ENCODE results near the gene OGDH.

OGDH gene

DNA sequence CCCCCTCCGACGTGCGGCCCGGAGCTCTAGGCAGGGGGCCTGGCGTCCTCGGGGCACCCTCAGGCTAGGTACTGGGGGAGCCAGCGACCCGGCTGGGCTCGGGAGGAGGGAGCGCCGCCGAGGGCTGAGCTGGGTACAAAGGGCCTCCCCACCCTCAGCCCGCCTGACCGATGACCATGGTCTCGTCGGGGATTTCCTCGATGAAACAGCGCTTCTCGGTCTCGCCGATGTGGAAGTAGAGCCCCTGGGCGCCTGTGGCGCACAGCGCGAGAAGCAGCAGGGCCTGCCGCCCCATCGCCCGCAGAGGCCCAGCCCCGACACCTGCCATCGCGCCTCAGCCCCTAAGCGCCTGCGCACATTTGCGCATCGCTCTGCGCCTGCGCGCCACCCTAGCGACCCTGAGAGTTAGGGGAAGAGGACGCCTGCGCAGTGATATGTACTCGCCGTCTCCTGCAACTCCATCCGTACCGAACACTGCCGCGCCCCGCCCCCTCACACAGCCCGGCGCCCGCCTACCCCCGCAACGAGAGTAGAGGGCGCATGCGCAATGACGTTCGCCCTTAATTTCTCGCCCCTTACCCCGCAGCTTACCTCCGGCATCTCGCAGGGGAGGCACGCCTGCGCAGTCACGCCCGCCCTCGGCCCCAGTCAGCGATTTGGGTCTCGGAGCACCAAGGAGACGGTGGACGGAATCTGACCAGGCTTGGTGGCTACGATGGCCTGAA, 24.4 kb upstream of the OGDH start, which contains the start of gene TMED4 (continued):
- TF ChIP-seq ZNF501 (tag by site-specific recombination; IDR thresholded peaks at IDR 0.05), result peak; percentile 93
- TF ChIP-seq, protein P1, sequence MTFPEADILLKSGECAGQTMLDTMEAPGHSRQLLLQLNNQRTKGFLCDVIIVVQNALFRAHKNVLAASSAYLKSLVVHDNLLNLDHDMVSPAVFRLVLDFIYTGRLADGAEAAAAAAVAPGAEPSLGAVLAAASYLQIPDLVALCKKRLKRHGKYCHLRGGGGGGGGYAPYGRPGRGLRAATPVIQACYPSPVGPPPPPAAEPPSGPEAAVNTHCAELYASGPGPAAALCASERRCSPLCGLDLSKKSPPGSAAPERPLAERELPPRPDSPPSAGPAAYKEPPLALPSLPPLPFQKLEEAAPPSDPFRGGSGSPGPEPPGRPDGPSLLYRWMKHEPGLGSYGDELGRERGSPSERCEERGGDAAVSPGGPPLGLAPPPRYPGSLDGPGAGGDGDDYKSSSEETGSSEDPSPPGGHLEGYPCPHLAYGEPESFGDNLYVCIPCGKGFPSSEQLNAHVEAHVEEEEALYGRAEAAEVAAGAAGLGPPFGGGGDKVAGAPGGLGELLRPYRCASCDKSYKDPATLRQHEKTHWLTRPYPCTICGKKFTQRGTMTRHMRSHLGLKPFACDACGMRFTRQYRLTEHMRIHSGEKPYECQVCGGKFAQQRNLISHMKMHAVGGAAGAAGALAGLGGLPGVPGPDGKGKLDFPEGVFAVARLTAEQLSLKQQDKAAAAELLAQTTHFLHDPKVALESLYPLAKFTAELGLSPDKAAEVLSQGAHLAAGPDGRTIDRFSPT (tag by site-specific recombination; IDR thresholded peaks at IDR 0.05), result 0 out of 2 replicates have a peak, but pooled peaks have one; percentile 26
- TF ChIP-seq ZSCAN30 (tag by site-specific recombination; IDR thresholded peaks at IDR 0.05), result no peak; the same call in 1 of the 2 replicates
- peak; percentile 28; the same call in 1 of the 2 replicates for TF ChIP-seq KLF1 (tag by site-specific recombination; IDR thresholded peaks at IDR 0.05)
- no peak for TF ChIP-seq ZNF549 (tag by site-specific recombination; IDR thresholded peaks at IDR 0.05)
- TF ChIP-seq, protein P2, sequence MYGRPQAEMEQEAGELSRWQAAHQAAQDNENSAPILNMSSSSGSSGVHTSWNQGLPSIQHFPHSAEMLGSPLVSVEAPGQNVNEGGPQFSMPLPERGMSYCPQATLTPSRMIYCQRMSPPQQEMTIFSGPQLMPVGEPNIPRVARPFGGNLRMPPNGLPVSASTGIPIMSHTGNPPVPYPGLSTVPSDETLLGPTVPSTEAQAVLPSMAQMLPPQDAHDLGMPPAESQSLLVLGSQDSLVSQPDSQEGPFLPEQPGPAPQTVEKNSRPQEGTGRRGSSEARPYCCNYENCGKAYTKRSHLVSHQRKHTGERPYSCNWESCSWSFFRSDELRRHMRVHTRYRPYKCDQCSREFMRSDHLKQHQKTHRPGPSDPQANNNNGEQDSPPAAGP (tag by site-specific recombination; IDR thresholded peaks at IDR 0.05), result peak; percentile 58; the same call in 1 of the 2 replicates
- peak; percentile 44; the same call in 1 of the 2 replicates for TF ChIP-seq ZNF843 (tag by site-specific recombination; IDR thresholded peaks at IDR 0.05)
- TF ChIP-seq ZNF610 (tag by site-specific recombination; IDR thresholded peaks at IDR 0.05; ENCODE audit: borderline replicate concordance), result 0 out of 2 replicates have a peak, but pooled peaks have one; percentile 58
- peak; percentile 55; the same call in 1 of the 2 replicates for TF ChIP-seq ZNF660 (tag by site-specific recombination; IDR thresholded peaks at IDR 0.05)
- peak; percentile 44; the same call in 1 of the 2 replicates for TF ChIP-seq KLF8 (tag by site-specific recombination; IDR thresholded peaks at IDR 0.05)
- TF ChIP-seq, protein P3, sequence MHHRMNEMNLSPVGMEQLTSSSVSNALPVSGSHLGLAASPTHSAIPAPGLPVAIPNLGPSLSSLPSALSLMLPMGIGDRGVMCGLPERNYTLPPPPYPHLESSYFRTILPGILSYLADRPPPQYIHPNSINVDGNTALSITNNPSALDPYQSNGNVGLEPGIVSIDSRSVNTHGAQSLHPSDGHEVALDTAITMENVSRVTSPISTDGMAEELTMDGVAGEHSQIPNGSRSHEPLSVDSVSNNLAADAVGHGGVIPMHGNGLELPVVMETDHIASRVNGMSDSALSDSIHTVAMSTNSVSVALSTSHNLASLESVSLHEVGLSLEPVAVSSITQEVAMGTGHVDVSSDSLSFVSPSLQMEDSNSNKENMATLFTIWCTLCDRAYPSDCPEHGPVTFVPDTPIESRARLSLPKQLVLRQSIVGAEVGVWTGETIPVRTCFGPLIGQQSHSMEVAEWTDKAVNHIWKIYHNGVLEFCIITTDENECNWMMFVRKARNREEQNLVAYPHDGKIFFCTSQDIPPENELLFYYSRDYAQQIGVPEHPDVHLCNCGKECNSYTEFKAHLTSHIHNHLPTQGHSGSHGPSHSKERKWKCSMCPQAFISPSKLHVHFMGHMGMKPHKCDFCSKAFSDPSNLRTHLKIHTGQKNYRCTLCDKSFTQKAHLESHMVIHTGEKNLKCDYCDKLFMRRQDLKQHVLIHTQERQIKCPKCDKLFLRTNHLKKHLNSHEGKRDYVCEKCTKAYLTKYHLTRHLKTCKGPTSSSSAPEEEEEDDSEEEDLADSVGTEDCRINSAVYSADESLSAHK (tag by site-specific recombination; IDR thresholded peaks at IDR 0.05), result 0 out of 2 replicates have a peak, but pooled peaks have one; percentile 34
- TF ChIP-seq TRIM28 (IDR thresholded peaks at IDR 0.05; ENCODE audit: borderline replicate concordance, low read length), result no peak
- no peak; the same call in 1 of the 2 replicates for TF ChIP-seq ZSCAN16 (tag by site-specific recombination; IDR thresholded peaks at IDR 0.05)
- peak; percentile 65; the same call in 1 of the 2 replicates for TF ChIP-seq SCRT2 (tag by site-specific recombination; IDR thresholded peaks at IDR 0.05)
- TF ChIP-seq ZNF112 (tag by site-specific recombination; IDR thresholded peaks at IDR 0.05), result no peak
- TF ChIP-seq, protein P4, sequence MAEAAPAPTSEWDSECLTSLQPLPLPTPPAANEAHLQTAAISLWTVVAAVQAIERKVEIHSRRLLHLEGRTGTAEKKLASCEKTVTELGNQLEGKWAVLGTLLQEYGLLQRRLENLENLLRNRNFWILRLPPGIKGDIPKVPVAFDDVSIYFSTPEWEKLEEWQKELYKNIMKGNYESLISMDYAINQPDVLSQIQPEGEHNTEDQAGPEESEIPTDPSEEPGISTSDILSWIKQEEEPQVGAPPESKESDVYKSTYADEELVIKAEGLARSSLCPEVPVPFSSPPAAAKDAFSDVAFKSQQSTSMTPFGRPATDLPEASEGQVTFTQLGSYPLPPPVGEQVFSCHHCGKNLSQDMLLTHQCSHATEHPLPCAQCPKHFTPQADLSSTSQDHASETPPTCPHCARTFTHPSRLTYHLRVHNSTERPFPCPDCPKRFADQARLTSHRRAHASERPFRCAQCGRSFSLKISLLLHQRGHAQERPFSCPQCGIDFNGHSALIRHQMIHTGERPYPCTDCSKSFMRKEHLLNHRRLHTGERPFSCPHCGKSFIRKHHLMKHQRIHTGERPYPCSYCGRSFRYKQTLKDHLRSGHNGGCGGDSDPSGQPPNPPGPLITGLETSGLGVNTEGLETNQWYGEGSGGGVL (tag by site-specific recombination; IDR thresholded peaks at IDR 0.05), result no peak

DNA sequence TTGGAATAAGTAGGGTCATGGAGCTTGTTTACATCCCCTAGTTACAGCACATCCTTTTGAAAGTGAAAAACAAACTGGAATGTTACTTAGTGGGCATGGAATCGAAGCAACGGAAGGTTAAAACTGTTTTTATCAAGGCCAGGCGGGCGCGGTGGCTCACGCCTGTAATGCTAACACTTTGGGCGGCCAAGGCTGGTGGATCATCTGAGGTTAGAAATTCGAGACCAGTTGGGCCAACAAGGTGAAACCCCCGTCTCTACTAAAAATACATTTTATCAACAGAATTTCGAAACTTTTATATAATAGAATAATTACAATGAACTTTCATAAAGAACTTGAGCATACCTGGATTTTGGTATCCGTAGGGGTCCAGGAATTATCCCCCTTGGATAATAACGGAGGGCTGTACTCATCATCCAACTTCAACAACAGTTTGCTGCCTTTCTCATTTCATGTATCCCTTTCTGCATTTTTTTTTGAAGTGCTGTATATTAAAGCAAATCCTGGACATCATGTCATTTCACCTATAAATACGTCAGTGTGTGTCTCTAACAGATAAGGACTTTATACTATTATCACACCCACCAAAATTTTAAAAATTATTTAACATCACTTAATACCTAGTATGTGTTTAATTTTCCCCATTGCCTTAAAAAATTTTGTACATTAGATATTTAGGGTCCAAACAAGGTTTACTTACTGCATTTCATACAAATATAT, 23.1 kb upstream of the OGDH start:
- Histone ChIP-seq H3K36me3 (ENCODE audit: control insufficient read depth in 2 of 2, insufficient read depth in 1 of 2, low read length in 2 of 2) (peaks cover 19 to 30% of the 10 kb centered on the region in 2 experiments), H3K27ac (ENCODE audit: extremely low read depth, low read depth, low read length) (no peak overlapping the region), H3K4me3 (ENCODE audit: low read depth, low read length) (no peak overlapping the region), H3K9me3 (ENCODE audit: control insufficient read depth, insufficient read depth, low read depth, low read length) (no peaks in the 10 kb centered on the region), H3K4me1 (ENCODE audit: control insufficient read depth, insufficient read depth, low read length) (no peaks in the 10 kb centered on the region)
- CTCF ChIA-PET, result interaction anchor here (0.7 kb wide), 3 partner anchors 10 to 256 kb away, joined by 3 to 4 read pairs (median 3); no protein-coding TSS in a partner anchor
- POLR2A ChIA-PET, result interaction anchor here (1.0 to 3.1 kb wide), 8 partner anchors 10 to 416 kb away, joined by 3 to 27 read pairs (median 9); partner anchors contain the start of genes DDX56, H2AZ2 and OGDH
- no peak for TF ChIP-seq ZNF600 (tag by site-specific recombination; IDR thresholded peaks at IDR 0.05)
- no peak for TF ChIP-seq MEIS1 (CRISPR knock-in tag; IDR thresholded peaks at IDR 0.05; ENCODE audit: borderline replicate concordance)
- no peak for TF ChIP-seq ZNF302 (tag by site-specific recombination; IDR thresholded peaks at IDR 0.05; ENCODE audit: low read depth)
- no peak for TF ChIP-seq ZNF501 (tag by site-specific recombination; IDR thresholded peaks at IDR 0.05)
- TF ChIP-seq, protein P5, sequence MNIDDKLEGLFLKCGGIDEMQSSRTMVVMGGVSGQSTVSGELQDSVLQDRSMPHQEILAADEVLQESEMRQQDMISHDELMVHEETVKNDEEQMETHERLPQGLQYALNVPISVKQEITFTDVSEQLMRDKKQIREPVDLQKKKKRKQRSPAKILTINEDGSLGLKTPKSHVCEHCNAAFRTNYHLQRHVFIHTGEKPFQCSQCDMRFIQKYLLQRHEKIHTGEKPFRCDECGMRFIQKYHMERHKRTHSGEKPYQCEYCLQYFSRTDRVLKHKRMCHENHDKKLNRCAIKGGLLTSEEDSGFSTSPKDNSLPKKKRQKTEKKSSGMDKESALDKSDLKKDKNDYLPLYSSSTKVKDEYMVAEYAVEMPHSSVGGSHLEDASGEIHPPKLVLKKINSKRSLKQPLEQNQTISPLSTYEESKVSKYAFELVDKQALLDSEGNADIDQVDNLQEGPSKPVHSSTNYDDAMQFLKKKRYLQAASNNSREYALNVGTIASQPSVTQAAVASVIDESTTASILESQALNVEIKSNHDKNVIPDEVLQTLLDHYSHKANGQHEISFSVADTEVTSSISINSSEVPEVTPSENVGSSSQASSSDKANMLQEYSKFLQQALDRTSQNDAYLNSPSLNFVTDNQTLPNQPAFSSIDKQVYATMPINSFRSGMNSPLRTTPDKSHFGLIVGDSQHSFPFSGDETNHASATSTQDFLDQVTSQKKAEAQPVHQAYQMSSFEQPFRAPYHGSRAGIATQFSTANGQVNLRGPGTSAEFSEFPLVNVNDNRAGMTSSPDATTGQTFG (tag by site-specific recombination; IDR thresholded peaks at IDR 0.05; ENCODE audit: borderline replicate concordance), result no peak
- TF ChIP-seq, protein P6, sequence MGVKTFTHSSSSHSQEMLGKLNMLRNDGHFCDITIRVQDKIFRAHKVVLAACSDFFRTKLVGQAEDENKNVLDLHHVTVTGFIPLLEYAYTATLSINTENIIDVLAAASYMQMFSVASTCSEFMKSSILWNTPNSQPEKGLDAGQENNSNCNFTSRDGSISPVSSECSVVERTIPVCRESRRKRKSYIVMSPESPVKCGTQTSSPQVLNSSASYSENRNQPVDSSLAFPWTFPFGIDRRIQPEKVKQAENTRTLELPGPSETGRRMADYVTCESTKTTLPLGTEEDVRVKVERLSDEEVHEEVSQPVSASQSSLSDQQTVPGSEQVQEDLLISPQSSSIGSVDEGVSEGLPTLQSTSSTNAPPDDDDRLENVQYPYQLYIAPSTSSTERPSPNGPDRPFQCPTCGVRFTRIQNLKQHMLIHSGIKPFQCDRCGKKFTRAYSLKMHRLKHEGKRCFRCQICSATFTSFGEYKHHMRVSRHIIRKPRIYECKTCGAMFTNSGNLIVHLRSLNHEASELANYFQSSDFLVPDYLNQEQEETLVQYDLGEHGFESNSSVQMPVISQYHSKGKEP (tag by site-specific recombination; IDR thresholded peaks at IDR 0.05), result no peak
- TF ChIP-seq ZNF366 (tag by site-specific recombination; conservative IDR thresholded peaks at IDR 0.05), result no peak
